CD4-positive, alpha-beta memory T cell (primary cell): ENCODE results near the gene P2RX6. TPM values are rescaled to one million over a fixed set of nuclear protein-coding genes. Genes with fewer than 3 reads are reported as not detected.

Source experiments
- CTCF ChIA-PET: fragments of 350-600 bp; sonication (Branson Sonifier 250); formaldehyde crosslinking; loops from one replicate; lab custom pipeline; 2021; ENCODE audit warnings: inconsistent platforms; ENCODE audit not compliant: partially characterized antibody; lab: Charles Lee
- POLR2A ChIA-PET: fragments of 350-600 bp; sonication (Branson Sonifier 250); formaldehyde crosslinking; loops from one replicate; lab custom pipeline; 2021; ENCODE audit not compliant: partially characterized antibody; lab: Charles Lee
- DNase-seq, 5 donors: peaks; one replicate each; pipeline versions ENCODE4 v3.0.0 to v3.0.0-alpha.2; 2020 to 2022; ENCODE audit warnings: mixed read lengths in 1 of 5
- H3K27ac ChIP-seq: one replicate; pipeline ENCODE4 v1.7.0; 2013; ENCODE audit warnings: low read depth, low read length
- H3K27me3 ChIP-seq: 2 replicates; pipeline ENCODE4 v1.7.0; 2013; ENCODE audit warnings: mild to moderate bottlenecking, low read length, moderate library complexity; ENCODE audit not compliant: insufficient read depth
- H3K36me3 ChIP-seq: 2 replicates; pipeline ENCODE4 v1.7.0; 2013; ENCODE audit warnings: mild to moderate bottlenecking, low read length, moderate library complexity; ENCODE audit not compliant: insufficient read depth
- H3K4me1 ChIP-seq: 2 replicates; pipeline ENCODE4 v1.7.0; 2013; ENCODE audit warnings: mild to moderate bottlenecking, low read length, moderate library complexity; ENCODE audit not compliant: insufficient read depth
- H3K4me3 ChIP-seq, 2 donors: one replicate each; pipeline ENCODE4 v1.7.0; 2013; ENCODE audit warnings: low read length in 2 of 2, mild to moderate bottlenecking in 1 of 2
- H3K9me3 ChIP-seq, 2 donors: one replicate each; pipeline ENCODE4 v1.7.0; 2013; ENCODE audit warnings: low read length in 2 of 2, control low read depth in 1 of 2; ENCODE audit not compliant: control insufficient read depth in 1 of 2
- H3K27ac Mint-ChIP-seq, 7 donors: one replicate each; pipeline ENCODE4 v1.8.0; 2020 to 2021; ENCODE audit warnings: mixed read lengths in 7 of 7, mild to moderate bottlenecking in 6 of 7, inconsistent platforms in 3 of 7, moderate library complexity in 3 of 7
- H3K27me3 Mint-ChIP-seq, 2 donors: one replicate each; pipeline ENCODE4 v1.8.0; 2020 to 2021; ENCODE audit warnings: mixed read lengths in 2 of 2
- H3K36me3 Mint-ChIP-seq, 2 donors: one replicate each; pipeline ENCODE4 v1.8.0; 2020 to 2021; ENCODE audit warnings: mixed read lengths in 2 of 2, inconsistent platforms in 1 of 2, mild to moderate bottlenecking in 1 of 2
- H3K4me1 Mint-ChIP-seq, 4 donors: one replicate each; pipeline ENCODE4 v1.8.0; 2020 to 2021; ENCODE audit warnings: mixed read lengths in 4 of 4, mild to moderate bottlenecking in 1 of 4
- H3K4me3 Mint-ChIP-seq, 8 donors: one replicate each; pipeline ENCODE4 v1.8.0; 2020 to 2021; ENCODE audit warnings: mixed read lengths in 8 of 8, mild to moderate bottlenecking in 7 of 8, moderate library complexity in 6 of 8, inconsistent platforms in 3 of 8
- H3K9me3 Mint-ChIP-seq, 8 donors: one replicate each; pipeline ENCODE4 v1.8.0; 2020 to 2021; ENCODE audit warnings: mixed read lengths in 8 of 8, mild to moderate bottlenecking in 5 of 8, inconsistent platforms in 3 of 8, moderate library complexity in 1 of 8
- intact Hi-C: fragments of 100-400 bp; cut with micrococcal nuclease; formaldehyde crosslinking; loops from one replicate; pipeline ENCODE4 v1.15.1; 2023
- polyA plus RNA-seq, 2 donors: library from polyadenylated mRNA; unstranded; fragments of 300-500 nt; fragmentation: Illumina TruSeq; gene quantifications; one replicate each; pipeline ENCODE4 v1.2.3, GENCODE V29; 2021
- total RNA-seq, 2 experiments: library from RNA; stranded (reverse); gene quantifications; one replicate each; pipeline ENCODE4 v1.2.3, GENCODE V29; 2021

The P2RX6 gene
- total and polyA plus RNA-seq, 4 experiments from 2014 or later, result 0.19 to 1.2 (median 1.1) TPM; not detected in 1

- H3K27me3 ChIP-seq, result no peaks in the 10 kb centered on the region
- H3K36me3 ChIP-seq, result no peaks in the 10 kb centered on the region
- Mint-ChIP-seq H3K27me3 (no peaks in the 10 kb centered on the region), H3K4me3 (no peak overlapping the region), H3K4me1 (peaks cover 12 to 19% (median 16%) of the 10 kb centered on the region in 4 donors), H3K27ac (peak overlapping the region in 2 of 7 donors; percentile 48 to 73), H3K9me3 (no peaks in the 10 kb centered on the region), H3K36me3 (no peaks in the 10 kb centered on the region)
- no peaks in the 10 kb centered on the region for H3K9me3 ChIP-seq
- no peak overlapping the region for H3K4me3 ChIP-seq
- ChIA-PET CTCF (no interaction called here), POLR2A (interaction anchor here (0.7 kb wide), 1 partner anchor 27 kb away, joined by 3 read pairs; the partner anchor contains the start of gene LZTR1)
- peaks cover 12% of the 10 kb centered on the region for H3K4me1 ChIP-seq
- no peak overlapping the region for H3K27ac ChIP-seq
- peak in 3 of 5 donors; percentile 31 to 38 (median 36) for DNase-seq
- intact Hi-C loops, result no loop called here
These were observed 5.1 kb upstream of the P2RX6 start for GRCh38 chr22:21009638-21010425.

DNA sequence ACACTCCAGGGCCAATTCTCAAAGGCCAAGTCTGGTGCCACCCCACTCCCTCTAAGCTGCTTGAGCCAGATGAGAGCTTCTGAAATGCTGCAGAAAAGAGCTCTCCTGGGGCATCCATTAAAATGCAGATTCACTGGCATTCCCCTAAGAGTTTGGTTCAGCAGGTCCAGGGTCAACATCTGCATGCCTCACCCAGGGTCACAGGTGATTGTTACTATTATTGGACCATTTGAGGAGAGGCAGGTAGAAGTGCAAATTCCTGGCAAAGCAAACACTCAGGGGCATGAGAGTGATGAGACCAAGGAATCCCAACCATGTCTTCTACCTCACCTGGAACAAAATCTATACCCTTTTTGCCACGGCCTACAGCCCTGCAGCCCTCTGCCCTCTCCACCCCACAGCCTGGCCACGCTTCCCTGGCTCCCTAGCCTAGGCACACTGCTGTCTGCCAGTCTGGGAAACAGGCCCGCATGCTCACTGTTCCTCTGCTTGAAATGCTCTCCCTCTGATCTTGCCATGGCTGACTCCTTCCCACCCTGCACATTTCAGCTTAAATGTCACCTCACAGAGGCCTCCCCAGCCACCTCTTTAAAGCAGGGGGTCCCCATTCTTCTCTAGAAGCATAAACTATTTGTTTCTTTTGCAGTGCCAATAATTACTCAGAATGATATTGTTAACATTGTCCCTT lies 4.4 kb upstream of the P2RX6 start:
- no peaks in the 10 kb centered on the region for H3K9me3 Mint-ChIP-seq
- H3K4me3 ChIP-seq, result no peak overlapping the region
- peaks cover 17 to 26% (median 21%) of the 10 kb centered on the region in 4 donors for H3K4me1 Mint-ChIP-seq
- ChIA-PET POLR2A (interaction anchor here (0.7 kb wide), 1 partner anchor 28 kb away, joined by 3 read pairs; the partner anchor contains the start of gene LZTR1), CTCF (no interaction called here)
- no peaks in the 10 kb centered on the region for H3K36me3 Mint-ChIP-seq
- no peak for DNase-seq
- H3K27ac ChIP-seq, result no peak overlapping the region
- H3K27ac Mint-ChIP-seq, result peak overlapping the region in 3 of 7 donors; percentile 48 to 73 (median 70)
- H3K27me3 Mint-ChIP-seq, result no peaks in the 10 kb centered on the region
- intact Hi-C loops, result no loop called here
- H3K4me1 ChIP-seq, result peaks cover 19% of the 10 kb centered on the region
- H3K36me3 ChIP-seq, result no peaks in the 10 kb centered on the region
- no peaks in the 10 kb centered on the region for H3K27me3 ChIP-seq
- H3K4me3 Mint-ChIP-seq, result no peak overlapping the region
- no peaks in the 10 kb centered on the region for H3K9me3 ChIP-seq

- Histone ChIP-seq H3K9me3 (no peaks in the 10 kb centered on the region), H3K4me3 (no peak overlapping the region), H3K27me3 (no peaks in the 10 kb centered on the region), H3K4me1 (peaks cover 23% of the 10 kb centered on the region), H3K36me3 (no peaks in the 10 kb centered on the region), H3K27ac (peak overlapping the region; percentile 61)
- ChIA-PET CTCF (interaction anchor here (0.9 to 2.2 kb wide), 3 partner anchors 10 to 31 kb away, joined by 3 to 5 read pairs (median 4); partner anchors contain the start of genes LZTR1 and THAP7), POLR2A (interaction anchor here (1.0 to 4.5 kb wide), 2 partner anchors 11 to 13 kb away, joined by 4 to 48 read pairs; partner anchors contain the start of gene THAP7)
- DNase-seq, result no peak
- Mint-ChIP-seq H3K27me3 (no peaks in the 10 kb centered on the region), H3K9me3 (no peaks in the 10 kb centered on the region), H3K4me1 (peaks cover 16 to 36% (median 23%) of the 10 kb centered on the region in 4 donors), H3K4me3 (peak overlapping the region in 3 of 8 donors; percentile 13 to 88 (median 51)), H3K27ac (peak overlapping the region; percentile 86 to 98 (median 92)), H3K36me3 (no peaks in the 10 kb centered on the region)
- intact Hi-C loops, result no loop called here
These were observed 2.2 kb upstream of the P2RX6 start for GRCh38 chr22:21012446-21013407.

DNA sequence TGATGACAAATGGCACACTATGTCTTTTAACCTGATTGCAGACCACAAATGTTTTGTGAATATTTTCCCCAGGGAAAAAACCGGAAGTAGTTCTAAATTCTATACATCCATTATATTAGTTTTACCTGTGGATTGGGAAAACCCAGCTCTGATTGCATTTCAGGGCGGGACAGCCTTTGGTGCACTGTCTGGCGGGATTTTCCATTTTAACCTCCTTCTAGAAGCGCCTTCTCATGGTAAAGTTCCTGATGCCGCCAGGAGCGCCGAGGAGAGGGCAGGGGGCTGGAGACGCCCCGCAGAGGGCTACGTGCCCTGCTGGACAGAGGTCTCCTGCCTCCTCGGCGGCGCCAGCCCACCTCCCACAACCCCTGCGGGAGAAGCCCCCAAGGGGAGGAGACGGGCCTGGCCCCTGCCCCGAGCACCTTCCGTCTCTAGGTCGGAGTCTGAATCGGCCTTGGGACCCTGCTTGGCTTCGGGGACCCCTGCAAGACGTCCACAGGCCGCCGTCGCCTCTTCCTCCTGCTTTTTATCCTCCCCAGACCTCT lies 1.2 kb upstream of the P2RX6 start:
- H3K27me3 ChIP-seq, result no peaks in the 10 kb centered on the region
- no peaks in the 10 kb centered on the region for H3K27me3 Mint-ChIP-seq
- H3K9me3 ChIP-seq, result no peaks in the 10 kb centered on the region
- peak overlapping the region; percentile 78 to 93 (median 88) for H3K4me3 Mint-ChIP-seq
- ChIA-PET POLR2A (interaction anchor here (4.5 kb wide), 1 partner anchor 12 kb away, joined by 48 read pairs; the partner anchor contains the start of gene THAP7), CTCF (interaction anchor here (0.9 to 2.2 kb wide), 3 partner anchors 11 to 32 kb away, joined by 3 to 5 read pairs (median 4); partner anchors contain the start of genes LZTR1 and THAP7)
- H3K27ac Mint-ChIP-seq, result peak overlapping the region; percentile 86 to 99 (median 97)
- intact Hi-C loops, result no loop called here
- H3K27ac ChIP-seq, result peak overlapping the region; percentile 61
- peaks cover 23% of the 10 kb centered on the region for H3K4me1 ChIP-seq
- DNase-seq, result no peak
- peaks cover 16 to 36% (median 23%) of the 10 kb centered on the region in 4 donors for H3K4me1 Mint-ChIP-seq
- H3K4me3 ChIP-seq, result peak overlapping the region; percentile 4 to 51
- no peaks in the 10 kb centered on the region for H3K36me3 Mint-ChIP-seq
- H3K36me3 ChIP-seq, result no peaks in the 10 kb centered on the region
- no peaks in the 10 kb centered on the region for H3K9me3 Mint-ChIP-seq

GRCh38 chr22:21014202-21014725 lies 701 bp upstream of the P2RX6 start:
- peak overlapping the region; percentile 51 to 55 for H3K4me3 ChIP-seq
- POLR2A ChIA-PET, result interaction anchor here (4.5 kb wide), 1 partner anchor 12 kb away, joined by 48 read pairs; the partner anchor contains the start of gene THAP7
- intact Hi-C loops, result no loop called here
- H3K4me1 Mint-ChIP-seq, result peaks cover 16 to 36% (median 23%) of the 10 kb centered on the region in 4 donors
- peak overlapping the region; percentile 78 to 93 (median 88) for H3K4me3 Mint-ChIP-seq
- DNase-seq, result peak; percentile 79 to 88 (median 84)
- H3K36me3 Mint-ChIP-seq, result no peaks in the 10 kb centered on the region
- H3K4me1 ChIP-seq, result peaks cover 23% of the 10 kb centered on the region
- CTCF ChIA-PET, result interaction anchor here (1.3 to 2.2 kb wide), 3 partner anchors 11 to 33 kb away, joined by 3 to 5 read pairs (median 4); partner anchors contain the start of gene LZTR1
- H3K27ac Mint-ChIP-seq, result peak overlapping the region; percentile 86 to 99 (median 97)
- no peaks in the 10 kb centered on the region for H3K36me3 ChIP-seq
- peaks cover 0 to 2% (median 0%) of the 10 kb centered on the region in 8 donors for H3K9me3 Mint-ChIP-seq
- H3K27me3 Mint-ChIP-seq, result no peaks in the 10 kb centered on the region
- H3K9me3 ChIP-seq, result no peaks in the 10 kb centered on the region
- H3K27me3 ChIP-seq, result no peaks in the 10 kb centered on the region
- peak overlapping the region; percentile 61 for H3K27ac ChIP-seq
